ENCODE measurements around the gene DYNLT4.

DNA sequence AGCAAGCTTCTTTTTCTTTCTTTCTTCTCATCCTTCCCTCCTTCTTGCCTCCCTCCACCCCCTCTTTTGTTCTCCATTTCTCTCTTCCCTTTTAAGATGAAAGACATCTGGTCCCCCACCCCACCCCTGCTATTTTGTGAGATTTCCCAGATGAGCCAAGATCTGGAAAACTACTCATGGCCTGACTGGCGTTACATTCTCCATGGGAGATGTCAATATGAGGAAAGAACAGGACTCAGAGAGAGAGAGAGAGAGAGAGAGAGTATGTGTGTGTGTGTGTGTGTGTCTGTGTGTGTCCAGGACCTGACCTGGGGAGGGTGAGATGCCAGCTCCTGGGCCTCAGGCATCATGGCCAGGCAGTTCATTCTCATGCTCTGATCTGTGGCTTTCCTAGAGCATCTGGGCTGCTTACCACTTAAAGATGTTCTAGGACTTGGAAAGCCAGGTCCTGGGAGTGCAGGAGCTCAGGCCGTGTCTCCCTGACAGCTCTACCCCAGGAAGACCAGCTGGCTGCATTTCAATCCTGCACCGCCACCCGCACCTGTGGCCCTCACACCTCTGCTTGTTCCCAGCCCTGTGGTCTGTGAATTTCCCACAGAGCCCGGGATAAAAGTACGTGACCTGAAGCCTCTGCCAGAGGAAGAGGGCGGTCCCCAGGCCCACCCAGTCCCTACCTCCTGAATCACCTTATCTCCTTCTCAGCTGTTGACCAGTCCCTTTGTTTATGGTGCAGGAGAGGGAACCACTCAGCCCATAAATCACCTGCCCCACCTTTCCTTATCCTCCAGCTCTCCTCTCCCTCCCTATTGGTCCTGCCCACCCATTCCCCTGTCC lies 16.0 kb downstream of the DYNLT4 start:
- TF ChIP-seq EZH2 (IDR thresholded peaks at IDR 0.05; ENCODE audit: insufficient read depth, poor library complexity, severe bottlenecking) (no peak), EZH2phosphoT487 (IDR thresholded peaks at IDR 0.05; ENCODE audit: insufficient read depth, low read depth) (no peak)

Data from GM23248 (cell line).